Measurements from ENCODE around the gene HACD2.

- TF ChIP-seq EZH2 (IDR thresholded peaks at IDR 0.05) (no peak), CTCF (IDR thresholded peaks at IDR 0.05) (no peak)
Measured at GRCh38 chr3:123597561-123597960, 12.7 kb upstream of the HACD2 start.
